HepG2 (cell line): ENCODE data around the gene SH3YL1. TPM values are rescaled to one million over a fixed set of nuclear protein-coding genes. Genes with fewer than 3 reads are reported as not detected.
A peak's percentile ranks its signal among the peaks of the same experiment; 100 is the strongest.

Source experiments
- ELF1 ChIP-seq: sonication (generic); formaldehyde crosslinking; IDR thresholded peaks from 2 replicates; pipeline ENCODE4 v1.4.0; 2020; ENCODE audit warnings: missing genetic modification reagents
- JUNB ChIP-seq: sonication (generic); formaldehyde crosslinking; IDR thresholded peaks from 2 replicates; pipeline ENCODE4 v1.8.0; 2022; ENCODE audit warnings: missing genetic modification reagents, mild to moderate bottlenecking, borderline replicate concordance
- MED13 ChIP-seq: sonication (generic); formaldehyde crosslinking; IDR thresholded peaks from 2 replicates; pipeline ENCODE4 v1.5.0; 2020; ENCODE audit warnings: missing genetic modification reagents
- MTF1 ChIP-seq: sonication (generic); formaldehyde crosslinking; IDR thresholded peaks from 2 replicates; pipeline ENCODE4 v1.5.0; 2020; ENCODE audit warnings: missing genetic modification reagents
- NFE2 ChIP-seq: sonication (generic); formaldehyde crosslinking; IDR thresholded peaks from 2 replicates; pipeline ENCODE4 v1.4.0; 2020; ENCODE audit warnings: missing genetic modification reagents
- NFRKB ChIP-seq: fragments of 450-650 bp; IDR thresholded peaks from 2 replicates; pipeline ENCODE4 v1.6.1; 2017
- PAF1 ChIP-seq: IDR thresholded peaks from 2 replicates; pipeline ENCODE4 v1.6.1; 2016; ENCODE audit warnings: missing genetic modification reagents, missing compliant biosample characterization
- PHB2 ChIP-seq: fragments of 450-650 bp; IDR thresholded peaks from 2 replicates; pipeline ENCODE4 v1.6.1; 2018; ENCODE audit not compliant: partially characterized antibody
- PLRG1 ChIP-seq: fragments of 450-650 bp; conservative IDR thresholded peaks from 2 replicates; pipeline ENCODE4 v1.6.1; 2016
- RBFOX2 ChIP-seq: fragments of 200-400 bp; formaldehyde crosslinking; IDR thresholded peaks from 2 replicates; pipeline ENCODE4 v1.6.1; 2017; ENCODE audit warnings: low read depth, mild to moderate bottlenecking, low read length
- SMAD1 ChIP-seq: sonication (generic); formaldehyde crosslinking; IDR thresholded peaks from 2 replicates; pipeline ENCODE4 v1.4.0; 2020; ENCODE audit warnings: missing genetic modification reagents, low read depth, mild to moderate bottlenecking, borderline replicate concordance
- TSC22D2 ChIP-seq: sonication (generic); formaldehyde crosslinking; IDR thresholded peaks from 2 replicates; pipeline ENCODE4 v1.5.1; 2020; ENCODE audit warnings: missing genetic modification reagents, mild to moderate bottlenecking, borderline replicate concordance
- YEATS2 ChIP-seq: sonication (generic); formaldehyde crosslinking; IDR thresholded peaks from 2 replicates; pipeline ENCODE4 v1.4.0; 2020; ENCODE audit warnings: missing genetic modification reagents, borderline replicate concordance
- ZFP36L1 ChIP-seq: sonication (generic); formaldehyde crosslinking; IDR thresholded peaks from 2 replicates; pipeline ENCODE4 v1.8.0; 2022; ENCODE audit warnings: mild to moderate bottlenecking, missing genetic modification reagents, moderate library complexity
- ZMYM3 ChIP-seq: sonication (generic); formaldehyde crosslinking; IDR thresholded peaks from 2 replicates; pipeline ENCODE4 v1.5.1; 2020; ENCODE audit warnings: mild to moderate bottlenecking, missing genetic modification reagents
- ZNF101 ChIP-seq: sonication (generic); formaldehyde crosslinking; IDR thresholded peaks from 2 replicates; pipeline ENCODE4 v1.4.0; 2020; ENCODE audit warnings: mild to moderate bottlenecking, low read depth, missing genetic modification reagents, borderline replicate concordance
- ZNF335 ChIP-seq: sonication (generic); formaldehyde crosslinking; IDR thresholded peaks from 2 replicates; pipeline ENCODE4 v1.4.0; 2020; ENCODE audit warnings: missing genetic modification reagents
- ZSCAN9 ChIP-seq: IDR thresholded peaks from 2 replicates; pipeline ENCODE4 v1.6.1; 2016; ENCODE audit warnings: borderline replicate concordance
- polyA plus RNA-seq, 8 experiments: library from polyadenylated mRNA; depleted of rRNA in 3 of 8; stranded (reverse) in 7 of 8; unstranded in 1 of 8; fragments of >200 nt; fragmentation: Illumina TruSeq in 4 of 8; extraction: Trizol in 4 of 8; gene quantifications; 2 replicates each; pipeline versions ENCODE4 v1.2.1 to v1.2.3, GENCODE V29; 2011 to 2016; ENCODE audit warnings: low read depth in 4 of 8, missing spikeins in 1 of 8, mixed read lengths in 1 of 8; ENCODE audit not compliant: insufficient read depth in 1 of 8
- total RNA-seq, 5 experiments: library from RNA; depleted of rRNA; stranded (reverse); fragments of >200 nt; fragmentation: Illumina TruSeq; extraction: Trizol; gene quantifications; 2 replicates each; pipeline ENCODE4 v1.2.3, GENCODE V29; 2016; ENCODE audit warnings: low read depth in 1 of 5
- TF ChIP-seq, protein P1 (sequence below): sonication (generic); formaldehyde crosslinking; IDR thresholded peaks from 2 replicates; pipeline ENCODE4 v1.5.1; 2020; ENCODE audit warnings: missing genetic modification reagents, mild to moderate bottlenecking, borderline replicate concordance
- TF ChIP-seq, protein P2 (sequence below): sonication (generic); formaldehyde crosslinking; IDR thresholded peaks from 2 replicates; pipeline ENCODE4 v1.8.1; 2023; ENCODE audit warnings: mild to moderate bottlenecking, inconsistent platforms, moderate library complexity, missing genetic modification reagents, borderline replicate concordance
- TF ChIP-seq, protein P3 (sequence below): sonication (generic); formaldehyde crosslinking; IDR thresholded peaks from 2 replicates; pipeline ENCODE4 v1.4.0; 2020; ENCODE audit warnings: mild to moderate bottlenecking, missing genetic modification reagents
- TF ChIP-seq, protein P4 (sequence below): fragments of 450-650 bp; IDR thresholded peaks from 2 replicates; pipeline ENCODE4 v1.6.1; 2016
- TF ChIP-seq, protein P5 (sequence below): sonication (generic); formaldehyde crosslinking; conservative IDR thresholded peaks from 2 replicates; pipeline ENCODE4 v1.8.0; 2022; ENCODE audit warnings: low read depth, missing genetic modification reagents
- TF ChIP-seq, protein P6 (sequence below): sonication (generic); formaldehyde crosslinking; IDR thresholded peaks from 2 replicates; pipeline ENCODE4 v1.5.0; 2020; ENCODE audit warnings: missing genetic modification reagents

The SH3YL1 gene
- total and polyA plus RNA-seq, 2 of the 13 experiments (the other 11 are each of a cell fraction or from before 2014, with no cell fraction given): 13.0 to 48.2 TPM

DNA sequence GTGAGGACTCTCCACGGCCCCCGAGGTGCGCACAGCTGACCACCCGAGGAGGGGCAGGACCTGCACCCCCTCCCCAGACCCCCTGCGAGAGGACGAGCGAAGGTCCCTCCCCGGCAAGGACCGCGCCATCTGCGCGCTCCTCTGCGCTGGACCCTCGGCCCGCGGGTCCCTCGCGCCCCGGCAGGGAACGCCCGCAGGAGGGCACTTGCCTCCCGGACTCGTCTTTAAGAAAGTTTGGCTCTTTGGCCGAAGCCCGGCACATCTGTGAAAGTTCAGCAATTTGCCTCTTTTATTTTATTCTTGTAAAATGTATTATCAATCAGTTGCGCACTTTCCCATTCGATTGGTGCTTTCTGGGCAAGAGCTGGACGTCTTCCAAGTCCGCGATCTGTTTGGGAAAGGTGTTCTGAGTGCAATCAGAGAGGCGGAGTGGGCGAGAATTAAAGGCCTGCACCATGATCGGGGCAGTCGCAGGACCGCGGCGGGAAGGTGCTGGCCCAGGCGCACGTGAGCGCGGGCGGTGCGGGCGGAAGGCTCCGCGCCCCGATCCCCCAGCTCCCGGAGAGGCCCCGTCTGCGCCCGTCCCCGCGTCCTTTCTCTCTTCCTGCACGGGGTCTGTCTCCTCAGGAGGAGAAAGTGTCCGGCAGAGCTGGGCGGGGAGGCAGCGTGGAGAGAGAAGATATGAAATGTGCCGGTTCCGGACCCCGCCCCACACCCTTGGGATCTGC, 25.7 kb upstream of the SH3YL1 start (continued):
- TF ChIP-seq, protein P1, sequence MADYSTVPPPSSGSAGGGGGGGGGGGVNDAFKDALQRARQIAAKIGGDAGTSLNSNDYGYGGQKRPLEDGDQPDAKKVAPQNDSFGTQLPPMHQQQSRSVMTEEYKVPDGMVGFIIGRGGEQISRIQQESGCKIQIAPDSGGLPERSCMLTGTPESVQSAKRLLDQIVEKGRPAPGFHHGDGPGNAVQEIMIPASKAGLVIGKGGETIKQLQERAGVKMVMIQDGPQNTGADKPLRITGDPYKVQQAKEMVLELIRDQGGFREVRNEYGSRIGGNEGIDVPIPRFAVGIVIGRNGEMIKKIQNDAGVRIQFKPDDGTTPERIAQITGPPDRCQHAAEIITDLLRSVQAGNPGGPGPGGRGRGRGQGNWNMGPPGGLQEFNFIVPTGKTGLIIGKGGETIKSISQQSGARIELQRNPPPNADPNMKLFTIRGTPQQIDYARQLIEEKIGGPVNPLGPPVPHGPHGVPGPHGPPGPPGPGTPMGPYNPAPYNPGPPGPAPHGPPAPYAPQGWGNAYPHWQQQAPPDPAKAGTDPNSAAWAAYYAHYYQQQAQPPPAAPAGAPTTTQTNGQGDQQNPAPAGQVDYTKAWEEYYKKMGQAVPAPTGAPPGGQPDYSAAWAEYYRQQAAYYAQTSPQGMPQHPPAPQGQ (CRISPR knock-in tag): no peak
- no peak for TF ChIP-seq ZNF101
- TF ChIP-seq, protein P2, sequence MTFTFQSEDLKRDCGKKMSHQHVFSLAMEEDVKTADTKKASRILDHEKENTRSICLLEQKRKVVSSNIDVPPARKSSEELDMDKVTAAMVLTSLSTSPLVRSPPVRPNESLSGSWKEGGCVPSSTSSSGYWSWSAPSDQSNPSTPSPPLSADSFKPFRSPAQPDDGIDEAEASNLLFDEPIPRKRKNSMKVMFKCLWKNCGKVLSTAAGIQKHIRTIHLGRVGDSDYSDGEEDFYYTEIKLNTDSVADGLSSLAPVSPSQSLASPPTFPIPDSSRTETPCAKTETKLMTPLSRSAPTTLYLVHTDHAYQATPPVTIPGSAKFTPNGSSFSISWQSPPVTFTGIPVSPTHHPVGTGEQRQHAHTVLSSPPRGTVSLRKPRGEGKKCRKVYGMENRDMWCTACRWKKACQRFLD (CRISPR knock-in tag): no peak
- no peak for TF ChIP-seq ELF1 (CRISPR knock-in tag)
- no peak for TF ChIP-seq ZSCAN9 (CRISPR knock-in tag)
- TF ChIP-seq NFE2 (CRISPR knock-in tag): no peak
- TF ChIP-seq, protein P3, sequence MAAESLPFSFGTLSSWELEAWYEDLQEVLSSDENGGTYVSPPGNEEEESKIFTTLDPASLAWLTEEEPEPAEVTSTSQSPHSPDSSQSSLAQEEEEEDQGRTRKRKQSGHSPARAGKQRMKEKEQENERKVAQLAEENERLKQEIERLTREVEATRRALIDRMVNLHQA (CRISPR knock-in tag): no peak
- no peak for TF ChIP-seq YEATS2 (CRISPR knock-in tag)
- no peak for TF ChIP-seq PAF1
- no peak for TF ChIP-seq JUNB
- TF ChIP-seq, protein P4, sequence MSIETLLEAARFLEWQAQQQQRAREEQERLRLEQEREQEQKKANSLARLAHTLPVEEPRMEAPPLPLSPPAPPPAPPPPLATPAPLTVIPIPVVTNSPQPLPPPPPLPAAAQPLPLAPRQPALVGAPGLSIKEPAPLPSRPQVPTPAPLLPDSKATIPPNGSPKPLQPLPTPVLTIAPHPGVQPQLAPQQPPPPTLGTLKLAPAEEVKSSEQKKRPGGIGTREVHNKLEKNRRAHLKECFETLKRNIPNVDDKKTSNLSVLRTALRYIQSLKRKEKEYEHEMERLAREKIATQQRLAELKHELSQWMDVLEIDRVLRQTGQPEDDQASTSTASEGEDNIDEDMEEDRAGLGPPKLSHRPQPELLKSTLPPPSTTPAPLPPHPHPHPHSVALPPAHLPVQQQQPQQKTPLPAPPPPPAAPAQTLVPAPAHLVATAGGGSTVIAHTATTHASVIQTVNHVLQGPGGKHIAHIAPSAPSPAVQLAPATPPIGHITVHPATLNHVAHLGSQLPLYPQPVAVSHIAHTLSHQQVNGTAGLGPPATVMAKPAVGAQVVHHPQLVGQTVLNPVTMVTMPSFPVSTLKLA: no peak
- TF ChIP-seq RBFOX2: 0 out of 2 replicates have a peak, but pooled peaks have one; percentile 31
- no peak for TF ChIP-seq ZNF335
- TF ChIP-seq, protein P5, sequence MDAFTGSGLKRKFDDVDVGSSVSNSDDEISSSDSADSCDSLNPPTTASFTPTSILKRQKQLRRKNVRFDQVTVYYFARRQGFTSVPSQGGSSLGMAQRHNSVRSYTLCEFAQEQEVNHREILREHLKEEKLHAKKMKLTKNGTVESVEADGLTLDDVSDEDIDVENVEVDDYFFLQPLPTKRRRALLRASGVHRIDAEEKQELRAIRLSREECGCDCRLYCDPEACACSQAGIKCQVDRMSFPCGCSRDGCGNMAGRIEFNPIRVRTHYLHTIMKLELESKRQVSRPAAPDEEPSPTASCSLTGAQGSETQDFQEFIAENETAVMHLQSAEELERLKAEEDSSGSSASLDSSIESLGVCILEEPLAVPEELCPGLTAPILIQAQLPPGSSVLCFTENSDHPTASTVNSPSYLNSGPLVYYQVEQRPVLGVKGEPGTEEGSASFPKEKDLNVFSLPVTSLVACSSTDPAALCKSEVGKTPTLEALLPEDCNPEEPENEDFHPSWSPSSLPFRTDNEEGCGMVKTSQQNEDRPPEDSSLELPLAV (CRISPR knock-in tag): no peak
- 0 out of 2 replicates have a peak, but pooled peaks have one; percentile 9 for TF ChIP-seq TSC22D2
- TF ChIP-seq ZFP36L1 (CRISPR knock-in tag): no peak
- TF ChIP-seq PLRG1: no peak
- TF ChIP-seq ZMYM3 (CRISPR knock-in tag): no peak
- no peak for TF ChIP-seq SMAD1 (CRISPR knock-in tag)
- no peak for TF ChIP-seq MTF1 (CRISPR knock-in tag)
- TF ChIP-seq, protein P6, sequence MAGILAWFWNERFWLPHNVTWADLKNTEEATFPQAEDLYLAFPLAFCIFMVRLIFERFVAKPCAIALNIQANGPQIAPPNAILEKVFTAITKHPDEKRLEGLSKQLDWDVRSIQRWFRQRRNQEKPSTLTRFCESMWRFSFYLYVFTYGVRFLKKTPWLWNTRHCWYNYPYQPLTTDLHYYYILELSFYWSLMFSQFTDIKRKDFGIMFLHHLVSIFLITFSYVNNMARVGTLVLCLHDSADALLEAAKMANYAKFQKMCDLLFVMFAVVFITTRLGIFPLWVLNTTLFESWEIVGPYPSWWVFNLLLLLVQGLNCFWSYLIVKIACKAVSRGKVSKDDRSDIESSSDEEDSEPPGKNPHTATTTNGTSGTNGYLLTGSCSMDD (CRISPR knock-in tag): no peak
- no peak for TF ChIP-seq MED13 (CRISPR knock-in tag)
- no peak for TF ChIP-seq PHB2
- no peak for TF ChIP-seq NFRKB
